NCI-H1694 treated with DMSO at 0.1 percent for 48 hours (cell line): ENCODE results near the gene TPRG1L.
"Not testable (repeated sequence)": the region's sequence is repeated elsewhere in the genome, so short reads cannot be mapped to it uniquely, and the experiment has no call there.

Source experiments
- DNase-seq: peaks from one replicate; lab custom pipeline; 2025; lab: John Stamatoyannopoulos, UW

TPRG1L gene

GRCh38 chr1:3624200-3625136, at the start of gene TPRG1L:
Gene TPRG1L, plus strand, starts transcription at chr1:3625015. Its CDS starts 58 bp downstream, at chr1:3625073.
- peak; percentile 87 for DNase-seq

- DNase-seq: not testable (repeated sequence)
Measured at GRCh38 chr1:3575515-3575914, 49.3 kb upstream of the TPRG1L start.

DNA sequence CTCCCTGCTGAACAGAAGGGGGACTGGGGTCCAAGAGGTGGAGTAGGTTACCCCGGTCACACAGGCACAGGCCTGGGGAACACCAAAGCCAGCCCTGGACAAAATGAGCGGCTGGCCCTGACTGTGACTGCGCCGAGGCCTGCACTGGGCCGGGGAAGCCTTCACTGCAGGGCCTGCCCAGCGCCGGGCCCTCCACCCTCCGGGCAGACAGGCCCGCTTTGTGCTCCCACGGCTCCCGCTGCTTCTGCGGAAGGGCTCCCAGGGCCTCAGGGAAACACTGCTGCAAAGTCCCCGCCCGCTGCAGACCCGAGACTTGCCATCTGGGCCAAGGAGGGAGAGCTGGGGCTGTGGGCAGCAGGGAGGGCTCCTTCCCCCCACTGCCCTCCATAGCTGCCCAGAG, 48.8 kb upstream of the TPRG1L start:
- DNase-seq: no peak

GRCh38 chr1:3577300-3577699, 47.5 kb upstream of the TPRG1L start:
- DNase-seq: peak; percentile 93

DNA sequence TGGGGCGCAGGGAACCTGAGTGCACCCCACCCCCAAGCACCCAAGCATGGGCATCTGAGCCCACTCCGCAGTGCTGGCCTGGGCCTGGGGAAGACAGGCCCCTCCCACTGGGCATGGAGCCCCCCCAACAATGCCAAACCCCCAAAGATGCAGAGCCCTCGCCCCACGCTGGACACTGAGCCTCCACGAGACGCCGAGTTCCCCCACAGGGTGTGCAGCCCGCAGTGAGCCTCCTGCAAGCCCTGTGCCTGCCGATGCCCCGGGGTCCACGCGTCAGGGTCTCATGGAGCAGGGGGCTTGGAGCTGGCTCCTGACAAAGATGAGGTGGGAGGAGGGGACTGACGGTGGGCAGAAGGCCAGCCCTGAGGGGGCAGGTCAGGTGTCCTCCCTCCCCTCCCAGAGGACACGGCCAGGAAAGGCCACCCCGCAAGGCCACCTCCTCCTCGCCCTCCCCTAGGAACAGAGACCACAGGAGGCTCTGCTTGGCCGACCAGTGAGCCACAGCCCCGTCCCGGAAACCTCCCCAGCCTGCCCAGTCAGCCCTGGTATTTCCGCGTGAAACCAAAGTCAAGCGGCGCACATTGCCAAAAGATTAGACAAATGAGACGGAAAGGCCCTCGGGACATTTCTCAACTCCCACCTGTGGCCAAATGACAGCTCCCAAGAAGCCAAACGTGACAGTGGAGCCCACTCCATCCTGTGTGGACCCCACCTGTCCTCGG, 46.9 kb upstream of the TPRG1L start:
- DNase-seq: no peak

GRCh38 chr1:3578433-3578805, 46.4 kb upstream of the TPRG1L start:
- no peak for DNase-seq

GRCh38 chr1:3578906-3579305, 45.9 kb upstream of the TPRG1L start:
- DNase-seq: no peak

- DNase-seq: no peak
Measured at GRCh38 chr1:3579626-3580025, 45.2 kb upstream of the TPRG1L start.

DNA sequence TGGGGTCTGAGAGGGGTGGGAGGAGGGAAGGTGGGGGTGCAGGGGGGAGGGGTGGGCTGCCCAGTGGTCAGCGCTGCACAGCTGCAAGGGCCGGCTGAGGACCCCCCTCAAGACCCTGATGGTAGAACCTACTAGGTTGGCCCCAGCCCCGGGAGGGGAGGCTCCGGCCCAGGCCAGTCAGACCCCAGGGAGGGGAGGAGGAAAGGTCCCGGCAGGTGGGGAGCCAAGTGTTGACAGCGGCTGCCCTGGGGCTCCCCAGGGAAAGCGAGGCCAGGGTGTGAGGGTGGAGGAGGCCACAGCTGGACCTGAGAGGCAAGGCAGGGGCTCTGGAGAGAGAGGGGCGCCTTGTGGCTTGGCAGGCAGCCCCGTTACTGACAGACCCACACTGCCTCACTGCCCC, 44.6 kb upstream of the TPRG1L start:
- DNase-seq: no peak

GRCh38 chr1:3581296-3582036, 43.3 kb upstream of the TPRG1L start:
- DNase-seq: no peak

GRCh38 chr1:3583751-3584150, 41.1 kb upstream of the TPRG1L start:
- not testable (repeated sequence) for DNase-seq

DNA sequence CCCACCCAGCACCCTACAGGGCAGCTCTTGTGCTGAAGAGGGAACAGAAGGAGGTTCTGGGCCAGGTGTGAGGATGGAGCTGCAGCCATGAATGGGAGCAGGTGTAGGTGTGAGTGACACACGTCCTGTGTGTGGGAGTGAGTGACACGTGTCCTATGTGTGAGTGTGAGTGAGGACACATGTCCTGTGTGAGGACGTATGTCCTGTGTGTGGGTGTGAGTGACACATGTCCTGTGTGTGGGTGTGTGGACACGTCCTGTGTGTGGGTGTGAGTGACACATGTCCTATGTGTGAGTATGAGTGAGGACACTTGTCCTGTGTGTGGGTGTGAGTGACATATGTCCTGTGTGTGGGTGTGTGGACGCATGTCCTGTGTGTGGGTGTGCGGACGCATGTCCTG, 39.9 kb upstream of the TPRG1L start:
- no peak for DNase-seq

DNA sequence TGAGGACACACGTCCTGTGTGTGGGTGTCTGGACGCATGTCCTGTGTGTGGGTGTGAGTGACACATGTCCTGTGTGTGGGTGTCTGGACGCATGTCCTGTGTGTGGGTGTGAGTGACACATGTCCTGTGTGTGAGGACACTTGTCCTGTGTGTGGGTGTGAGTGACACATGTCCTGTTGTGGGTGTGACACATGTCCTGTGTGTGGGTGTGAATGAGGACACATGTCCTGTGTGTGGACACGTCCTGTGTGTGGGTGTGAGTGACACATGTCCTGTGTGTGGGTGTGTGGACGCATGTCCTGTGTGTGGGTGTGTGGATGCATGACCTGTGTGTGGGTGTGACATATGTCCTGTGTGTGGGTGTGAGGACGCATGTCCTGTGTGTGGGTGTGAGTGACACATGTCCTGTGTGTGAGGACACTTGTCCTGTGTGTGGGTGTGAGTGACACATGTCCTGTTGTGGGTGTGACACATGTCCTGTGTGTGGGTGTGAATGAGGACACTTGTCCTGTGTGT, 39.4 kb upstream of the TPRG1L start:
- not testable (repeated sequence) for DNase-seq

GRCh38 chr1:3585940-3586568, 38.8 kb upstream of the TPRG1L start:
- DNase-seq: no peak

DNA sequence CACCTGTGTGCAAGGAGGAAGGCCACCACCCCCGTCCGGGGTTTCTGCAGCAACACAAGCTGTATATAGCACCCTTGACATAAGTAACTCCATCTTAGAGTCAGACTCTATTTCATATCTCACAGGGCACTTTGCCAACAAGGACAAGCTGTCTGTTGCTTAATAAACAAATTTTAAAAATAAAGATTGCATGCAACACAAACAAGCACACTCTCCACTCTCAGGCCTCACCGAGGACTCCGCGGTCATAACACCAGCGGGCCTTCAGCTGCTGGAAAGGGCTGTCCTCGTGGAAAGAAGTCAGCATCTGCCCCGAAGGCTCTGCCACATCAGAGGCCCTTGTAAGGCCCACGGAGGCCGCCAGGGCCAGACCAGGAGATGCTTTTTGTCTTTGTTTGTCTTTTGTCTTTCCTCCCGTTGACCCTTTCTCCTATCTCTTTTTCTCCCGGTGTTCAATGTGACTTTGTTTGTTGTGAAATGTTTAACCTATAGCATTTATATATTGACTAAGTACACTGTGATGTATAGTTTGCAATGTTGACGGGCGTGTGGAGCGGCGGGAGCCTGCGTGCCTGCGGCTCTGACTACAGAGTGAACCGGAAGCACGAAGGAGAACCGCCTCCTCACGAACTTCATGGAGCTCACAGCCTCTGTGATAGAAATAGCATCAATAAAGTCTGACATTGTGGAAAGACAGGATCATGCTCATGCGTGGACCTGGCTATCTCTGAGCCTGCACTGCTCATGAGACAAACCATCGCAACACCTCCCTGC, 37.6 kb upstream of the TPRG1L start:
- DNase-seq: no peak

DNA sequence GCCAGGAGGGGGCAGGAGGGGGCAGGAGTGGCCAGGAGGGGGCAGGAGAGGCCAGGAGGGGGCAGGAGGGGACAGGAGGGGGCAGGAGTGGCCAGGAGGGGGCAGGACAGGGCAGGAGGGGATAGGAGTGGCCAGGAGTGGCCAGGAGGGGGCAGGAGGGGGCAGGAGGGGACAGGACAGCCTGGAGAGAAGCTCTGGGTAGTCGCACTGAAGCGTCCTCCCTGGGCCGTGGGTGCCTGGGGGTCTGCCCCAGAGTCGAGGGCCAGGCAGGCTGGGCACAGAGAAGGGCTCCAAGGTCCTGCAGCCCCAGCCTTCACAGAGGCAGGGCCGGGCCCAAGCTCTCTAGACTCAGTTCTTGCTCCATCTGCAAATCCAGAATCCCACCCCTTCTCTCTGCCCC, 36.4 kb upstream of the TPRG1L start:
- no peak for DNase-seq

GRCh38 chr1:3590139-3590763, 34.6 kb upstream of the TPRG1L start:
- DNase-seq: no peak

DNA sequence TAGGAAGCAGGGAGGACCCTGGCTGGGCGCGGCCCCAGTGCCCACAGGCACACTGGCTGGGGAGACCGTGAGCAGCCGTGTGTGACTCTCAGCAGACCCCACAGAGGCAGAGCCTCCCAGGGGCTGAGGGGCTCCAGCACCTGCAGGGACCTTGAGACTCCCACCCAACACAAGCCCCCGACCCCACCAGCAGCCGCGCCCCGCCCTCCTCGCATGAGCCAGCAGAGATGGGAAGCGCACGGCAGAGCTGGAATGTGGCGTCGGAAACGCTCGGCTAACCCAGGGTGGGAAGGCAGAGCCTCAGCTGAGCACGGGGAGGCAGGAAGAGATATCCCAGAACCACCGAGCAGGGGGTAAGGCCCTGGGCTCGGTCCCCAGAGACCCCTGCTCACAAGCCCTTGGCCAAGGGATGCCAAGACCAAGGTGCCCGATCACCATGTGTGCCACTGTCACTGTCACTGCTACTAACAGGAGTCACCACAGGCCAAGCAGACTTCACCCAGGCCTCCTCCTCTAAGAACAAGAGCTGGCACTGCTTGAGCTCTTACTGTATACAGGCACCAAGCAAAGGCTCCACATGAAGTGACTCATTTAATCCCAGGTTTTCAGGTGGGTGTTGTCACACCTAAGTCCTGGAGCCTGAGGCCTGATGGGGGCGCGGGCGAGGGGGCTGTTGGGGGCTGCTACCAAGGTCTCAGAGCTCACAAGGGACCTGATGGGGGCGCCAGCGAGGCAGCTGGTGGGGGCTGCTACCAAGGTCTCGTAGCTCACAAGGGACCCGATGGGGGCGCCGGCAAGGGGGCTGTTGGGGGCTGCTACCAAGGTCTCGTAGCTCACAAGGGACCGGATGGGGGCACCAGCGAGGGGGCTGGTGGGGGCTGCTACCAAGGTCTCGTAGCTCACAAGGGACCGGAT, 33.6 kb upstream of the TPRG1L start:
- DNase-seq: no peak

GRCh38 chr1:3593334-3593733, 31.5 kb upstream of the TPRG1L start:
- DNase-seq: no peak
